Stomach (tissue), 9 donors: Measurements from ENCODE around the gene SUPT4H1. TPM values are rescaled to one million over a fixed set of nuclear protein-coding genes. Genes with fewer than 3 reads are reported as not detected.

Experiments used
- DNase-seq, 2 donors: peaks; one replicate each; pipeline versions ENCODE4 v3.0.0 to v3.0.0-alpha.2; 2013 to 2019
- H3K27ac ChIP-seq, 5 donors: fragments of 200-600 bp in 4 of 5; sonication (generic) in 4 of 5; one replicate each; pipeline ENCODE4 v1.5.1; 2013 to 2019; ENCODE audit warnings: mild to moderate bottlenecking in 1 of 5, moderate library complexity in 1 of 5
- H3K27me3 ChIP-seq, 3 donors: fragments of 200-600 bp; sonication (generic); one replicate each; pipeline ENCODE4 v1.5.1; 2017 to 2019; ENCODE audit warnings: mixed run types in 1 of 3
- H3K36me3 ChIP-seq, 4 donors: fragments of 200-600 bp; sonication (generic); 1 replicate in 3 of 4; 2 replicates in 1 of 4; pipeline ENCODE4 v1.5.1; 2016 to 2019
- H3K4me1 ChIP-seq, 4 donors: fragments of 200-600 bp; sonication (generic); one replicate each; pipeline ENCODE4 v1.5.1; 2016 to 2019
- H3K4me3 ChIP-seq, 4 donors: fragments of 200-600 bp; sonication (generic) in 3 of 4; one replicate each; pipeline ENCODE4 v1.5.1; 2016 to 2019; ENCODE audit warnings: mild to moderate bottlenecking in 1 of 4
- H3K9me3 ChIP-seq, 4 donors: fragments of 200-600 bp; sonication (generic); one replicate each; pipeline ENCODE4 v1.5.1; 2016 to 2019
- EP300 ChIP-seq: sonication (generic); formaldehyde crosslinking; IDR thresholded peaks from one replicate; pipeline ENCODE4 v1.6.1; 2017; ENCODE audit warnings: antibody characterized with exemption
- POLR2A ChIP-seq, 4 donors: fragments of 450-650 bp; IDR thresholded peaks; one replicate each; pipeline ENCODE4 v1.6.1; 2016; ENCODE audit warnings: antibody characterized with exemption in 4 of 4, control low read depth in 2 of 4, mild to moderate bottlenecking in 1 of 4, moderate library complexity in 1 of 4
- POLR2AphosphoS5 ChIP-seq, 3 donors: sonication (generic); formaldehyde crosslinking; IDR thresholded peaks; one replicate each; pipeline ENCODE4 v1.6.1; 2016; ENCODE audit warnings: antibody characterized with exemption in 3 of 3
- WGBS, 5 donors: extraction: QIAGEN DNeasy Blood & Tissue Kit in 3 of 5; methylation state at CpG; one replicate each; pipeline versions ENCODE4 v1.1.5 to v1.1.7; 2013 to 2018; 5-methylcytosine and 5-hydroxymethylcytosine counted together
- intact Hi-C: fragments of 100-400 bp; cut with DNase I; formaldehyde crosslinking; loops from one replicate; pipeline ENCODE4 v1.15.1; 2023; ENCODE audit warnings: low total_unique reads
- polyA plus RNA-seq, 3 donors: library from polyadenylated mRNA; stranded (reverse); fragments of 200-250 nt; gene quantifications; one replicate each; pipeline ENCODE4 v1.2.3, GENCODE V29; 2013
- total RNA-seq, 5 donors: library from RNA; depleted of rRNA; stranded (reverse); fragments of >200 nt; gene quantifications; one replicate each; pipeline versions ENCODE4 v1.1.0 to v1.2.3, GENCODE V29; 2014 to 2016
- TF ChIP-seq, protein P1 (sequence below), 7 experiments: fragments of 450-650 bp in 4 of 7; fragments of 200-600 bp in 3 of 7; sonication (generic) in 3 of 7; IDR thresholded peaks; one replicate each; pipeline ENCODE4 v1.5.1; 2016 to 2019; ENCODE audit warnings: antibody characterized with exemption in 7 of 7, control low read depth in 2 of 7, mild to moderate bottlenecking in 1 of 7
- donor health status: healthy with polysubstance abuse.
- donor health status: Bipolar disorder and iron deficiency.
- donor health status: healthy.

SUPT4H1 gene
- total and polyA plus RNA-seq, 8 donors, result 6.7 to 80.9 (median 43.1) TPM

DNA sequence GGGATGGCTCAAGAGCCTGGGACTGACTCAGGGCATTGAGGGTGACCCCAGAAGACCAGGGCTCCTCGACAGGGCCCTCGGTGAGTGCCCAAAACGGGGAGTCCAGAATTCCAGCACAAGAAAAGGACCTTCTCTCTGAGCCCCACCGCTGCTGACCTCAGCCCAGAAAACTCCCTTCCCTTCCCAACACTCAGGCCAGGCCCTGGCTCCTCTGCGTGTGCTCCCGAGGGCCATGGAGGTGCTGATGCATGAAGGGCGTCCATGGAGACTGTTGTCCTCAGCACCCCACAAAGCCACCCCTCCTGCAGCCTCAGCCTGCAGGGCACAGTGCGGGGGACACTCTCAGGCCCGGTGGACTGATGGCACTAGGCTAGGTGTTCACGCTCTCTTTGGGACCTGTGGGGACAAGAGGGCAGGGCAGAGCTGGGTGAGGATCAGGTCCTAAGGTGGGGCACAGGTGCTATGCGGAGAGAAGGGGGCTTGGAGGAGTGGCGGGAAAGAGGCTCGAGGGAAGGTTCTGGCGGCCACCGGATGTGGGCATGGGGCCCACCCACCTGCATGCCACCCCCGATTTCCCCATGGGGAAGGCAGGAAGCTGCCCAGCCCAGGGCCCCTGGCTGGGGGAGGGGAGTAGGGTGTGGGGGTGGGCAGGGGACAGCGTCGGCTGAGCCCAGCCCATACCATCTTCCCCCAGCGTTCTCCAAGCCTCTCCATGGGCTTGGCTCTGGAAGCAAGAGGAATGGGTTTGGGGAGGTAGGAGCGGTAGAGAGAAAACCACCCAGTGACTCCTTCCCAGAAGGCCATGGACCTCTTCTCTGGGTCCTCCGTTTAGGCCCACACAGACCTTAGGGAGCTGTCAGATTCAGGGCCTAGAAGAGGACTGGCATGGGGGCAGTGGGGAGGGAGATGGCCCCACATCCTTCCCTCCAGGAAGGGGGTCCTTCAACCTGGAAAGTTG lies 18.9 kb downstream of the SUPT4H1 start:
- Histone ChIP-seq H3K27ac (peak overlapping the region; percentile 2 to 93 (median 87)), H3K4me1 (peaks cover 10 to 62% (median 22%) of the 10 kb centered on the region in 4 donors), H3K9me3 (no peaks in the 10 kb centered on the region), H3K27me3 (peaks cover 0 to 20% (median 0%) of the 10 kb centered on the region in 3 donors), H3K4me3 (peak overlapping the region; percentile 39 to 57 (median 52)), H3K36me3 (no peaks in the 10 kb centered on the region)
- TF ChIP-seq, protein P1, sequence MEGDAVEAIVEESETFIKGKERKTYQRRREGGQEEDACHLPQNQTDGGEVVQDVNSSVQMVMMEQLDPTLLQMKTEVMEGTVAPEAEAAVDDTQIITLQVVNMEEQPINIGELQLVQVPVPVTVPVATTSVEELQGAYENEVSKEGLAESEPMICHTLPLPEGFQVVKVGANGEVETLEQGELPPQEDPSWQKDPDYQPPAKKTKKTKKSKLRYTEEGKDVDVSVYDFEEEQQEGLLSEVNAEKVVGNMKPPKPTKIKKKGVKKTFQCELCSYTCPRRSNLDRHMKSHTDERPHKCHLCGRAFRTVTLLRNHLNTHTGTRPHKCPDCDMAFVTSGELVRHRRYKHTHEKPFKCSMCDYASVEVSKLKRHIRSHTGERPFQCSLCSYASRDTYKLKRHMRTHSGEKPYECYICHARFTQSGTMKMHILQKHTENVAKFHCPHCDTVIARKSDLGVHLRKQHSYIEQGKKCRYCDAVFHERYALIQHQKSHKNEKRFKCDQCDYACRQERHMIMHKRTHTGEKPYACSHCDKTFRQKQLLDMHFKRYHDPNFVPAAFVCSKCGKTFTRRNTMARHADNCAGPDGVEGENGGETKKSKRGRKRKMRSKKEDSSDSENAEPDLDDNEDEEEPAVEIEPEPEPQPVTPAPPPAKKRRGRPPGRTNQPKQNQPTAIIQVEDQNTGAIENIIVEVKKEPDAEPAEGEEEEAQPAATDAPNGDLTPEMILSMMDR (IDR thresholded peaks at IDR 0.05), result no peak
- TF ChIP-seq POLR2A (IDR thresholded peaks at IDR 0.05) (no peak), POLR2AphosphoS5 (IDR thresholded peaks at IDR 0.05) (no peak), EP300 (no peak)
- intact Hi-C loops, result no loop called here
- DNase-seq, result peak in 1 of 2 donors; percentile 40
- 64 to 75% (median 70%) methylated on average over 19 to 21 of the region's 21 CpGs for WGBS, 5 donors

DNA sequence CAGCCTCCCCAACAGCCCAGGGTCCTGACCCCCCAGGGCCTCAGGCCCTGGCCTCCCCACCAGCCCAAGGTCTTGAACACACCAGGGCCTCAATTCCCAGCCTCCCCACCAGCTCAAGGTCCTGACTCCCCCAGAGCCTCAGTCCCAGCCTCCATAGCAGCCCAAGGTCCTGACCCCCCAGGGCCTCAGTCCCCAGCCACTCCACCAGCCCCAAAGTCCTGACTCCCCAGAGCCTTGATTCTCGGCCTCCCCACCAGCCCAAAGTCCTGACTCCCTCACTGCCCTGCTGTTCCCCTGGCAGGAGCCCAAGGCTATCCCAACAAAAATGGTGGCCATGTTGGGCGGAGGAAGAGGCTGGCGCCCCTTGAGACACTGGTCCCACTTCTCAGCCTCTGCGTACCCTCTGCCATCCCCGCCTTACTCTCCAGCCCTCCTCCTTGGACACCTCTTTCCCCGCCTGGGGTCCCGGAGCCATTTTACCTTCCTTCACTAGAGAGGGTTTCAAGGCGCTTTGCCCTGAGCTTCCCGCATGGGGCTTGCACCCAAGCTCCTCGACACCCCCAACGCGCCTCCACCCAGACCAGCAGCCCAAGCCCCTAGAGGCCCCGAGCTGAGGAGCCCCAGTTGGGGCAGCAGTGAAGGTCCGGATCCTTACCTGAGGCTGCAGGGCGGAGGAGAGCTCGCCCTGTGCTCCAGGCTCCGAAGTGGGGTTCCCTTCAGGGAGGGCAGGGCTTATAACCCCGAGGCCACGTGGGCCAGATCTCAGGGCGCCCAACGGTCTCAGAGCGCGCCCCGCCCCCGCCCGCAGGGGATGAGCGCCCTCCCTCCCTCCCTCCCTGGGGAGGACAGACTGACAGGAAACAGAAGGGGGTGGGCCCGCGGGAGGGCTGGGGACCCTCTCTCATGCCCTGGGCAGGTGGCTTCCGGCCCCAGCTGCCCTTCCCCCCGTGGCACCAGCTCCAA lies 19.9 kb downstream of the SUPT4H1 start:
- DNase-seq, result peak; percentile 74 to 84
- no peaks in the 10 kb centered on the region for H3K9me3 ChIP-seq
- H3K4me1 ChIP-seq, result peaks cover 10 to 55% (median 17%) of the 10 kb centered on the region in 4 donors
- H3K27me3 ChIP-seq, result peaks cover 0 to 10% (median 0%) of the 10 kb centered on the region in 3 donors
- intact Hi-C loops, result no loop called here
- peak in 1 of 4 donors; percentile 53 for TF ChIP-seq POLR2A (IDR thresholded peaks at IDR 0.05)
- TF ChIP-seq EP300, result no peak
- peak in 2 of 3 donors; percentile 96 to 99 for TF ChIP-seq POLR2AphosphoS5 (IDR thresholded peaks at IDR 0.05)
- H3K4me3 ChIP-seq, result peak overlapping the region; percentile 39 to 57 (median 52)
- no peaks in the 10 kb centered on the region for H3K36me3 ChIP-seq
- 70 to 74% (median 73%) methylated on average over 14 to 31 of the region's 31 CpGs for WGBS, 5 donors
- peak overlapping the region; percentile 55 to 93 (median 87) for H3K27ac ChIP-seq

DNA sequence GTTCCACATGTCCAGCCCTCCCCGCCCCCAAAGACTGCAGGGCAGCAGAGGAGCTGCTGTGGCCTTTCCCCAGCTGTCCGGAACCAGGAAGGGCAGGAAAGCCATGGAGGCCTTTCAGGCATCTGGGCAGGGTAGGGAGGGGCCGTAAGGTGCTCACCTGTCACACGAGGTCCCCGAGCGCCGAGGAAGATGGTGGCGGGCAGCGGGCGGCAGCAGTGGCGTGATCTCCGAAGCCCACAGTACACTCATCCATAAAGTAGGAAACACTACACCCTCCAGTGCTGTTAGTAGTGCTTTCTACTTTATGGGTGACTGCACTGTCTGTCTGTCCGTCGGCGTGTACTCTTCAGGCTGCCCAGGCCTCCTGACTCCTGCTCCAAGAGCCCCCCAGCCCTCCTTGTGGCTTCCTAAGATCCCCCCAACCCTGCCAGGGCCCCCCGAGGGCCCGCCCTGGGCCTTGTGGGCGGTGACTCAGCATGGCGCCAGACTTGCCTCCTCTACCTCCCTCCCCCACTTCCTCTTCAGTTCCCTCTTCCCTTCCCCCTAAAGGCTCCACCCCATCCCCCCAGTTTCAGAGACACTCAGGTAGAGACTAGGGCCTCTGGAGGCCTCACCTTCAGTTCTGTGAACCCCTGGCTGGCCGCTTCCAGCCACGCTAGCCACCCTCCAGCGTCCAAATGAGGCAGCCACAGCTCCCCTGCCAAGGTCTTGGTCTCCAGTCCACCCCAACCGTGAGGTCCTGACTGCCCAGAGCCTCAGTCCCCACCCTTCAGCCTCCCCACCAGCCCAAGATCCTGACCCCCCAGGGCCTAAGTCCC lies 20.8 kb downstream of the SUPT4H1 start:
- DNase-seq, result peak; percentile 45 to 49
- peak overlapping the region; percentile 39 to 57 (median 52) for H3K4me3 ChIP-seq
- intact Hi-C loops, result no loop called here
- H3K4me1 ChIP-seq, result peaks cover 3 to 47% (median 9%) of the 10 kb centered on the region in 4 donors
- TF ChIP-seq, protein P1 (IDR thresholded peaks at IDR 0.05), result no peak
- TF ChIP-seq POLR2AphosphoS5 (IDR thresholded peaks at IDR 0.05) (no peak), POLR2A (IDR thresholded peaks at IDR 0.05) (no peak), EP300 (no peak)
- WGBS, 5 donors, result 63 to 81% (median 71%) methylated on average over 17 to 23 of the region's 23 CpGs
- peak overlapping the region; percentile 55 to 93 (median 76) for H3K27ac ChIP-seq
- H3K27me3 ChIP-seq, result peaks cover 0 to 10% (median 0%) of the 10 kb centered on the region in 3 donors
- H3K9me3 ChIP-seq, result no peaks in the 10 kb centered on the region
- no peaks in the 10 kb centered on the region for H3K36me3 ChIP-seq

DNA sequence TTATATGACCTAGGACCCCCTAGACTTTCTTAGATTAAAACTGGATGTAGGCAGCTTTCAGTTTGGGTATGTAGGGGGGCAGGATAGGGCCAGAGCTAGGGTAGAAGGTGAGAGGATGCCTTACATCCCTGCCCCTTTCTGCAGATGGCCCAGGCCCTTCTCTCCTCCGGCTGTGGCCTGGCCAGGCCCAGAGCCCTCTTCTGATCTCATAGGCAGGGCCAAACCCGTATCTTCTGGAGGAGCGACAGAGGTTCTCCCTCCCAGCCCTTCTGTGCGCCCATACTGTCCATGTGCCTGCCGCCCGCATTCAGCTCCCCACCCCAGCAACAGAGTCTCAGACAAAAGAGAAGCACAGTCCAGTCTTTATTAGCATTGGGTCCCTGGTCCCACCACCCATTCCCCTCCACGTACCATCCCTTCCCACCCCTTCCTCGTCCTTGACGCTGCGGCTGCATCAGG lies 21.4 kb downstream of the SUPT4H1 start:
- H3K27me3 ChIP-seq, result peaks cover 0 to 10% (median 0%) of the 10 kb centered on the region in 3 donors
- TF ChIP-seq EP300, result no peak
- TF ChIP-seq, protein P1 (IDR thresholded peaks at IDR 0.05), result no peak
- no peak for TF ChIP-seq POLR2A (IDR thresholded peaks at IDR 0.05)
- TF ChIP-seq POLR2AphosphoS5 (IDR thresholded peaks at IDR 0.05), result no peak
- H3K4me1 ChIP-seq, result peaks cover 0 to 41% (median 7%) of the 10 kb centered on the region in 4 donors
- H3K27ac ChIP-seq, result peak overlapping the region; percentile 31 to 93 (median 76)
- WGBS, 5 donors, result 61 to 85% (median 75%) methylated on average over 10 of the region's 10 CpGs
- no peak for DNase-seq
- H3K9me3 ChIP-seq, result no peaks in the 10 kb centered on the region
- H3K36me3 ChIP-seq, result no peaks in the 10 kb centered on the region
- intact Hi-C loops, result no loop called here
- peak overlapping the region; percentile 39 to 57 (median 52) for H3K4me3 ChIP-seq
